ELR (cell line): ENCODE results near the gene KIRREL3.
"Not testable (repeated sequence)": the region's sequence is repeated elsewhere in the genome, so short reads cannot be mapped to it uniquely, and the experiment has no call there.

Source experiments
- DNase-seq: peaks from one replicate; pipeline ENCODE4 v3.0.0-alpha.2; 2015; ENCODE audit warnings: low read depth

KIRREL3 gene

GRCh38 chr11:126952533-126952932, 48.0 kb downstream of the KIRREL3 start:
- not testable (repeated sequence) for DNase-seq

- DNase-seq = no peak
These were observed 49.1 kb downstream of the KIRREL3 start for GRCh38 chr11:126951465-126951864.

- DNase-seq = peak; percentile 79
These were observed 51.3 kb downstream of the KIRREL3 start for GRCh38 chr11:126949066-126949891.

GRCh38 chr11:126948563-126948962, 52.0 kb downstream of the KIRREL3 start:
- DNase-seq = no peak

- DNase-seq = no peak
These were observed 55.3 kb downstream of the KIRREL3 start for GRCh38 chr11:126945319-126945718.

- DNase-seq = no peak
These were observed 57.3 kb downstream of the KIRREL3 start for GRCh38 chr11:126943316-126943715.

GRCh38 chr11:126942146-126942545, 58.4 kb downstream of the KIRREL3 start:
- no peak for DNase-seq

- no peak for DNase-seq
These were observed 61.0 kb downstream of the KIRREL3 start for GRCh38 chr11:126939552-126939951.

- DNase-seq = no peak
These were observed 61.9 kb downstream of the KIRREL3 start for GRCh38 chr11:126938718-126939117.

- no peak for DNase-seq
These were observed 70.3 kb downstream of the KIRREL3 start for GRCh38 chr11:126930091-126930841.

GRCh38 chr11:126929179-126930061, 71.2 kb downstream of the KIRREL3 start:
- DNase-seq = peak; percentile 26

GRCh38 chr11:126927623-126928022, 72.9 kb downstream of the KIRREL3 start:
- DNase-seq = no peak

GRCh38 chr11:126926376-126926791, 74.2 kb downstream of the KIRREL3 start:
- no peak for DNase-seq

GRCh38 chr11:126925321-126926093, 75.1 kb downstream of the KIRREL3 start:
- DNase-seq = peak; percentile 18

GRCh38 chr11:126924376-126925040, 76.1 kb downstream of the KIRREL3 start:
- no peak for DNase-seq

GRCh38 chr11:126920833-126921232, 79.7 kb downstream of the KIRREL3 start:
- peak; percentile 11 for DNase-seq

- no peak for DNase-seq
These were observed 81.3 kb downstream of the KIRREL3 start for GRCh38 chr11:126919147-126919823.

- peak; percentile 32 for DNase-seq
These were observed 82.0 kb downstream of the KIRREL3 start for GRCh38 chr11:126918556-126918955.

- peak; percentile 98 for DNase-seq
These were observed 82.9 kb downstream of the KIRREL3 start for GRCh38 chr11:126917531-126918204.

GRCh38 chr11:126915430-126915829, 85.1 kb downstream of the KIRREL3 start:
- DNase-seq = no peak
